Measurements from ENCODE around the gene ZNF106.

ZNF106 gene

DNA sequence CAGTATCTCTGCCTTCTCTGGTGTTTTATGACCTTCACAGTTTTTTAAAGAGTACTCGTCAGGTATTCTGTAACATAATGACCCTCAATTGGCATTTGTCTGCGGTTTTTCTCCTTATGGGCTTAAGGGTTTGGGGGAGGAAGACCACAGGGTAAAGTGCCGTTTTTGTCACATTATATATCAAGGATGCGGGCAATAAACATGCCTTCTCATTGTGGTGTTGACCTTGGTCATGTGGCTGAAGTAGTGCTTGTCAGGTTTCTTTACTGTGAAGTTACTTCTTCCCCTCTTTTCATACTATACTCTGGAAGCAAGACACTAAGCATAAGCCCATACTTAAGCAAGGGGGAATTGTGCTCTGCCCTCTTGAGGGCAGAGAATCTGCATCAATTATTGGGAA is 115.0 kb downstream of the ZNF106 start:
- DNase-seq (ENCODE audit: low read depth) = no peak
- no peak overlapping the region for H3K4me3 ChIP-seq (ENCODE audit: low read depth, low read length)
- no peak for TF ChIP-seq CTCF (IDR thresholded peaks at IDR 0.05; ENCODE audit: control insufficient read depth, extremely low read depth, insufficient read depth)

DNA sequence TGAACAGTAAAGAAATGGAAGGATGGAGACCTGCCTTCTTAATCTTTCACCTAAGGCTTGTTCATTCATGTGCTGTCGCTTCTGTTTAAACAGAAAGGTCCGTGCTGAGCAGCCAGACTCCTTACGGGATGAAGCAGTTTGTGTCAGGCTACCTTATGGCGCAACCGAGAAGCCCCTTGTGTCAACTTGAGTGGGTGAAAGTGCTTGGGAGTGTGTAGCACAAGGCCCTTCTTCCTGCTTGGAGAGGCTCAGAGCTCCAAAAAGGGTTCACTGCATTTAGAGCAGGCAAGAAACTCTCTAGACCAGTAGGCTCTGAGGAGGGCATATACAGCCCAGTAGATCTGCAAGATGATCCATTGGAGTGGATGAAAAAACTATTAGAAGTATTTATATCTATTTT is 115.7 kb downstream of the ZNF106 start:
- DNase-seq (ENCODE audit: low read depth) = no peak
- TF ChIP-seq CTCF (IDR thresholded peaks at IDR 0.05; ENCODE audit: control insufficient read depth, extremely low read depth, insufficient read depth) = no peak
- no peak overlapping the region for H3K4me3 ChIP-seq (ENCODE audit: low read depth, low read length)

- TF ChIP-seq CTCF (IDR thresholded peaks at IDR 0.05; ENCODE audit: control insufficient read depth, extremely low read depth, insufficient read depth) = no peak
- no peak for DNase-seq (ENCODE audit: low read depth)
- H3K4me3 ChIP-seq (ENCODE audit: low read depth, low read length) = no peak overlapping the region
These were observed 116.1 kb downstream of the ZNF106 start for GRCh38 chr15:42374810-42375209.

DNA sequence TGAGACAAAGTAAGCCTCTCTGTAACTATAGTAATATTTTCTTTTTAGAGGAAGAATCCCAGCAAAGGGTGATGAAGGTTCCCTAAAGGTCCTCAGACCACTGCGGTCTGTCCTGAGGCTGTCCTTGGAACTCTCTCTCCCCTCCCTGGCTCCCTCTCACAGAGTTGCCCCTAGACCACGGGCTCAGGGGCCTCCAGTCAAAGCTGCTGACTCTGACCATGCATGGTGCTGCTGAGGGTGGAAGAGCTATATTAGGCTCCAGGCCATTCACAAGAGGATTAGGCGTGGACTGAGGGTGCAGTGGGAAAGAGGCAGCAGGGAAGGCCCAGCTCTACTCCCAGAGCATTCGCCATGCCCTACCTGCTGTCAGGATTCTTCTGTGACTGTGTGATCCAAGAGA is 117.0 kb downstream of the ZNF106 start:
- no peak for DNase-seq (ENCODE audit: low read depth)
- no peak for TF ChIP-seq CTCF (IDR thresholded peaks at IDR 0.05; ENCODE audit: control insufficient read depth, extremely low read depth, insufficient read depth)
- H3K4me3 ChIP-seq (ENCODE audit: low read depth, low read length) = no peak overlapping the region

GRCh38 chr15:42373274-42373673 is 117.7 kb downstream of the ZNF106 start:
- no peak for TF ChIP-seq CTCF (IDR thresholded peaks at IDR 0.05; ENCODE audit: control insufficient read depth, extremely low read depth, insufficient read depth)
- DNase-seq (ENCODE audit: low read depth) = no peak
- H3K4me3 ChIP-seq (ENCODE audit: low read depth, low read length) = no peak overlapping the region

- peak; percentile 30; the same call in 1 of the 2 replicates for TF ChIP-seq CTCF (IDR thresholded peaks at IDR 0.05; ENCODE audit: control insufficient read depth, extremely low read depth, insufficient read depth)
- no peak for DNase-seq (ENCODE audit: low read depth)
- no peak overlapping the region for H3K4me3 ChIP-seq (ENCODE audit: low read depth, low read length)
These were observed 119.8 kb downstream of the ZNF106 start for GRCh38 chr15:42371096-42371495.

- no peak overlapping the region for H3K4me3 ChIP-seq (ENCODE audit: low read depth, low read length)
- no peak for TF ChIP-seq CTCF (IDR thresholded peaks at IDR 0.05; ENCODE audit: control insufficient read depth, extremely low read depth, insufficient read depth)
- no peak for DNase-seq (ENCODE audit: low read depth)
These were observed 122.8 kb downstream of the ZNF106 start for GRCh38 chr15:42368096-42368495.

Measured in LNCaP clone FGC (cell line).